ENCODE results near the gene PAGE4.

Gene PAGE4

DNA sequence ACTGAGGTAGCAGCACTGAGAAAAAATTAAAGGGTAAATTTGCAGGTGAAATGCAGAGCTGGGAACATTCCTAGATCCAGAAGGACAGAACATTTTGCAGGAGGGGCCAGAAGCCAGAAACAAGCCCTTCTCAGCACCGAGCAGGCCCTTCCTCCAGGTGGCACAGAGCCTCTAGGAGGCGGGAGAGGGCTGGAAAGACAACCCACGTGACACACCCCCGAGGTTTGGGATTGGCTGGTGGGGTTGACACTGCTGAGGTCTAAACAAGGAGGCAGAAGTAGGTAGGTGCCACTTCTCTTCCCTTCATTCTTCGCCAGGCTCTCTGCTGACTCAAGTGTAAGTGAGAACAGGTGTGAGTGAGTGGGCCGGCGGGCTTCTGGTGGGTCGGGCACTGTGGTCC, at the start of gene PAGE4:
PAGE4 (plus strand) TSS at position 288 of the 400 bp plus-strand sequence. CDS start 1,126 bp downstream, outside the sequence.
- in situ Hi-C loops (cut with MboI; ENCODE audit: low sequenced_read_pairs) = no loop called here

- in situ Hi-C loops (cut with MboI; ENCODE audit: low sequenced_read_pairs) = no loop called here
Measured at GRCh38 chrX:49784747-49785280, 44.3 kb upstream of the PAGE4 start.

GRCh38 chrX:49792376-49792775, 36.7 kb upstream of the PAGE4 start:
- in situ Hi-C loops (cut with MboI; ENCODE audit: low sequenced_read_pairs) = no loop called here

- in situ Hi-C loops (cut with MboI; ENCODE audit: low sequenced_read_pairs) = no loop called here
Measured at GRCh38 chrX:49793686-49794085, 35.4 kb upstream of the PAGE4 start.

DNA sequence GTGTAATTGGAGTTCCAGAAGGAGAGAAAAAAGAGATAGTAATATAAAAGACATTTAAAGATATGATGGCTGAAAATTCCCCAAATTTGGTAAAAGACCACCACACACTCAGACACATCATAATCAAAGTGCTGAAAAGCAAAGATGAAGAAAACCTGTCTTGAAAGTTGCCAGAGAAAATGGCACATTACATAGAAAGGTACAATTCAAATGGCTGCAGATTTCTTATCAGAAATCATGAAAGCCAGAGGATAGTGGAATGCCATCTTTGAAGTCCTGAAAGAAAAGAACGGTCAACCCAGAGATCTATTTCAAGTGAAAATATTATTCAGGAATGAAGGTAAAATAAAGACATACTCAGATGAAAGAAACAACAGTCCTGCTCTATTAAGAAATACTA, 29.3 kb upstream of the PAGE4 start:
- in situ Hi-C loops (cut with MboI; ENCODE audit: low sequenced_read_pairs) = no loop called here

- in situ Hi-C loops (cut with MboI; ENCODE audit: low sequenced_read_pairs) = no loop called here
Measured at GRCh38 chrX:49809891-49810632, 19.0 kb upstream of the PAGE4 start.

- in situ Hi-C loops (cut with MboI; ENCODE audit: low sequenced_read_pairs) = no loop called here
Measured at GRCh38 chrX:49812177-49812576, 16.9 kb upstream of the PAGE4 start.

DNA sequence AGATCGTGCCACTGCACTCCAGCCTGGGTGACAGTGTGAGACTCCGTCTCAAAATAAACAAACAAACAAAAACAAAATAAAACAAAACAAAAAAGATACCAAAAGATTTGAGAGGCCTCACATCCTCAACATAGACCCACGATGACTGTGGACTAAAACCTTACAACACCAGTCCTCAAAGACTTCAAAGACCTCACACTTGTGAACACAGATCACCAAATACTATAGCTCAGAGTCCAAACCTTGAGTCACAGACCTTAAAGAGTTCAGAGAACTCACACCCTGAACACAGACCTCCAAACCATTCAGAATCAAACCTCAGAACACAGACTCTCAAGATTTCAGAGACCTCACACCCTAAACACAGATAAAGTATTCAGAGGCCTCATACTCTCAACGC, 12.7 kb upstream of the PAGE4 start:
- in situ Hi-C loops (cut with MboI; ENCODE audit: low sequenced_read_pairs) = no loop called here

DNA sequence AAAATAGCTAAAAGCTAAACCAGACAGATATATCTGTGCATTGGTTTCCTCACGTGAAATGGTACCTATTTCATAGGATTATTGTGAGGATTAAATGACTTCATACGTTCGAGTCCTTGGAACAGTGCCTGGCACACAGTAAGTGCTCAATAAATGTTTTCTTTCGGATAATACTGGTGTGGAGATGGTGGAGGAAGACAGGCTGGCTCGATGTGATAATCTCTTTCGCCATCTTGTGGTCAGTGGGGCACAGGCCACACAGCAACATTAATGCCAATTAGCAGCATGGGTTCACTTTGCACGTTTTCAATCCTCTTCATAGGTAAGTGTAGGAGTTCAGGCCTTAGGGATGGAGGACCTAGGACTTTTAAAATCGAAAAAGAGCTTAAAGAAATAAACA, 9.3 kb downstream of the PAGE4 start:
- in situ Hi-C loops (cut with MboI; ENCODE audit: low sequenced_read_pairs) = no loop called here

DNA sequence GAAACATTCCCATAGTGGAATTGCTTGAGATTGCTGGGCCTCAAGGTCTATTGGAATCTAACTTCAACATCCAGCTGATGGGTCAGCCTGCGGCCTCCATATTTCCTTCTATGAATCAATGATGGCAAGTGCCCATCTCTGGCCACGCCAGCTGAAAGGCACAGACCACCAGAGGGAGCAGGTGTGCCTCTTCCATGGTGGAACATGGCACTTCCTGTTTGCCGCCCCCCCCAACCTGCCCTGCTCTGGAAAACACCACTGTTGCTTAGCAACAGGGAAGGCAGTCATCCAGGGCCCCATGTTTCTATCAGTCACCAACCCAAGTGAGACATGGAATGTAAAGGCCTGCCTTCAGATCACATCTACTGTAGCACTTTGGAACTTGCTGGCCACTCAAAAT, 11.6 kb downstream of the PAGE4 start:
- in situ Hi-C loops (cut with MboI; ENCODE audit: low sequenced_read_pairs) = no loop called here

- in situ Hi-C loops (cut with MboI; ENCODE audit: low sequenced_read_pairs) = no loop called here
Measured at GRCh38 chrX:49842621-49843020, 13.5 kb downstream of the PAGE4 start.

DNA sequence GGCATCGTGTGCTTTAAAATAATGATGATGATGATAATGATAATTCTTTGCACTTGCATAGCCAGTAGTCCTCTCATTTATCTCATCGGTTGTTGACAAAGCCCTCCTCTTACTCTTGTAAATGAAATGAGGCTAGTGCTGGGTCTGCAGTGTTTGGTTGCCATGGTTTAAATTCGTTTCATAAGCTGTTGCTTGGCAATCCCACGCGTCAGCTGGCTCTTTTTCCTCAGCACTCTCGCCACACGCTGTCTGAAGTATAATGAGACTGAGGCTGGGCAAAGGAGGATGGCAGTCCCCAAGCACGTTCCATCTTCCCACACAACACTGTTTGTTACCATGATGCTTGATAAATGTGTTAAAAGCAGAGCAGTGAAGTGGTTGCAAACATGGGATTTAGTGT, 15.5 kb downstream of the PAGE4 start:
- in situ Hi-C loops (cut with MboI; ENCODE audit: low sequenced_read_pairs) = no loop called here

DNA sequence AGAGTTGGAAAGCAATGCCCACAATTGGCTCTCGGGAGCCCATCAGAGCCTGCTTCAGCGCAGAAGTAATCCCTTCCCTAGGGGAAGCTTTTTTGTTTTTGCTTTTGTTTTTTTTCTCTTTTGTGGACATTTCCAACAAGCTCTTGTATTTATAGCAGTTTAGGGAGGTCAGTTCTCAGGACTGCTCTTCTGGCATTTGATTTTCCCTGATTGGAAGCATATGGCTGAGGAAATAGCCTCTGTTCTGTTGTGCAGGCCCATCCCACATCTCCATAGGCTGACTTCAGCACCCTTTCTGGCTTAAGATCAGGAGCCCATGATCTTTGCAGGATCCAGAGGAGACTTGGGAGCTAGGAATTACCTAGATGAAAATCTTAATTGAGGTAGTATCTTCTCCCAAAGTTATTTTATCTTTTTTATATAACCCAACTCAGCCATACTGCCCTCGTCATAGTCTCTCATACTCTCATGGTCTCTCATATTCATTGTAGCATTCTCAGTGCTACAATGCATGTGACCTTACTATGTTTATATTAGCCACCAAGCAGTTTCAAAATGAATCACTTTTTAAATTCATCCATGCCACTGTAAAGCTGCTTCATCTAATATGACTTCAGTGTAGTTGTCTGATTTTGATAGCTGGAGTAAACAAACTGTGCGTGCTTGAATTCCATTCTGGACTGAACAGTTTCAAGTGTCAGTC, 16.7 kb downstream of the PAGE4 start:
- in situ Hi-C loops (cut with MboI; ENCODE audit: low sequenced_read_pairs) = no loop called here

DNA sequence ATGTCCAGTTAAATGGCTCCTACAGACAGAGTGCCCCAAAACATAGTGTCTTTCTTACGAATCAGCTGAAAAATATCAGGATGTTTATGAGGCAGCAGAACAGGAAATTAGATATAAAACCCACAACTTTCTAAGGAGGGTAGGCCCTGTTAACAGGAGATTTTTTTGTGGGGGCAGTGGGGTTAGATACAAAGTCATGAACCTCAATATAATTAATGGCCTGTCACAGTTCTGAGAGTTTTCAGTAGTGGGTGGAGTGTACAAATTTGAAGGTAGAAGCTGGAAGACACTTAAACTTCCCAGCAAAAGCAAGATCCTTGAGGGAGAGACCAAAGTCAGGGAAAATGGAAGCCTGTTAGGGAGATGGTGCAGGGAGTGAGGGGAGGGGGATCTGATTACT, 17.4 kb downstream of the PAGE4 start:
- in situ Hi-C loops (cut with MboI; ENCODE audit: low sequenced_read_pairs) = no loop called here

- in situ Hi-C loops (cut with MboI; ENCODE audit: low sequenced_read_pairs) = no loop called here
Measured at GRCh38 chrX:49848275-49848674, 19.2 kb downstream of the PAGE4 start.

DNA sequence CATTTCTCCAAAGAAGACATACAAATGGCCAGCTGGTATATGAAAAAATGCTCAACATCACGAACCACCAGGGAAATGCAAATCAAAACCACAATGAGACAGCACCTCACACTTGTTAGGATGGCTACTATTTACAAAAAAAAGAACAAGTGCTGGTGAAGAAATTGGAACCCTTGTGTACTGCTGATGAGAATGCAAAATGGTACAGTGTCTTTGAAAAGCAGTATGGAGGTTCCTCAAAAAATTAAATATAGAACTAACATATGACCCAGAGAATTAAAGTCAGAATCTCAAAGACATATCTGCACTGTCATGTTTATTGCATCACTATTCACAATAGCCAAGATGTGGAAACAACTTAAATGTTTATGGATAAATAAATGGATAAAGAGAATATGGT, 20.9 kb downstream of the PAGE4 start:
- in situ Hi-C loops (cut with MboI; ENCODE audit: low sequenced_read_pairs) = no loop called here

GRCh38 chrX:49853661-49854060, 24.6 kb downstream of the PAGE4 start:
- in situ Hi-C loops (cut with MboI; ENCODE audit: low sequenced_read_pairs) = no loop called here

DNA sequence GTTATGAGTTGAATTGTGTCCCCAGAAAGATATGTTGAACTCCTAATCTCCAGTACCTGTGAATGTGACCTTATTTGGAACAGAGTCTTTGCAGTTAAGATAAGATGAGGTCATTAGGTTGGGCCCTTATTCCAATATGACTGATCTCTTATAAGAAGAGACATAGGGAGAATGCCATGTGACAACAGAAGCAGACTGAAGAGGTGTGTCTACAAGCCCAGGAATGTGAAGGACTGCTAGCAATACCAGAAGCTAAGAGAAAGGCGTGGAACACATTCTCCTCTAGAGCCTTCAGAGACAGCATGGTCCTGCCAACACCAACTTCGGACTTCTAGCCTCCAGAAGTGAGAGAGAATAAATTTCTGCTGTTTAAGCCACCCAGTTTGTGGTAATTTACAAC, 27.7 kb downstream of the PAGE4 start:
- in situ Hi-C loops (cut with MboI; ENCODE audit: low sequenced_read_pairs) = no loop called here

DNA sequence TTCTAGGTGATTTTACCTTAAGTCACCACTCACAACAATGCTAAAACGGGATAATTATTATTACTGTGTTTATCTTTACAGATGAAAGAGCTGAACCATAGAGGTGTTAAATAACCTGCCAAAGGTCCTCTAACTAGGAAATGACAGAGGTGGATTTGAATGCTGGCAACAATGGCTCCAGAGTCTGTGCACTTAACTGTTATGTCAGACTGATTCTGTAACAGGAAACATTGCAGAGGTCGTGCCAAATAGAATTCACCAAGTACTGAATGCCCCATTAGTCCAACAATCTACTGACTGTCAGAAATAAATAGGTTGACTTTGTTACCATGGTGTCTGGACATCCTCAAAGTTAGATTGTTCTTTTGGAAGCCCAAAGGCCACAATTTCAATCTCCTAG, 29.2 kb downstream of the PAGE4 start:
- in situ Hi-C loops (cut with MboI; ENCODE audit: low sequenced_read_pairs) = no loop called here

DNA sequence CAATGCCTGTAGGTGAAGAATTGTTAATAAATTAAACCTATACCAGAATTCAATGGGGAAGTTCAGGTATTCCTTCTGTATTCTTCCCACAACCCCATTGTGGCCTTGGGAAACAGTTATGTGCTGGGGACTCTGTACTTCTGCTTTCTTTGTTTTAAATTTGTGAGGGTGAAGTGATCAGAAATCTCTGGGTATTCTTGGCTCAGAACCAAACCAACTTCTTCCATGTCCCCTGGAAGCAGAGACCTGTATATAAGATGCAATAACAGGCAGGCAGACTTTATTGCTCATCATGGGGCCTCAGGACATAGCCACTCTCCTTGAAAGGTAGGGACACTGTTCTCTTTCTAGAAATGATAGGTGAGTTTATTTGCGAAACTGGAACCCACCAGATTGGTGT, 30.4 kb downstream of the PAGE4 start:
- in situ Hi-C loops (cut with MboI; ENCODE audit: low sequenced_read_pairs) = no loop called here

DNA sequence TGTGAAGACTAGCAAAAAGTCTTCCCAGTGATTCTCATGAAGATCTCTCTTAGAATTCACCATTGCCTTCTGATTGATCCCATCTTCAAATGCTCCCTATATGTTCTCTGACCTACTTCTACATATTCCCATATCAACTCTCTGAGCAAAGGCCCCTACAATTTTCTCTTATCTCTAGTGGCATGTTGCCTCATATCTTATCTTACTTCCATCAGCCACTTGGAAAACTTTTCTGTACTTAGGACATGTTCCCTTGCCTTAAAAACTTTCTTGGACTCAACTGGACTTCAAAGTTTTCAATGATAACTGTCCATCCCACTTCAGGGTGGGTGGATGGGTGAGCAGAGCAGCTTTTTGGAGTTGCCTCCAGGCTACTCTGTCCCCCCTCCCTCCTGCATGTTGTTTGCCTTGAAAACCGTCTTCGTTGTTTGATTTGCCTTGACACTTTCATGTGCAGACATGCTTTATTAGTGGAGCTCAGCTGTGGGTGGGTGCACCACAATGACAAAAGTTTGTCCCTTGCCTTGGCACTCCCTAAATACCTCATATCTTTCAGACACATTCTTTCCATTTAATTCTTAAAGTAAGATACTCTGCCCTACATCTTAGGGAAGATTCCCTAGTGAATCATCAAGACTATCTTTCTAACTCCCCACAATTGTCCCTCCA, 31.9 kb downstream of the PAGE4 start:
- in situ Hi-C loops (cut with MboI; ENCODE audit: low sequenced_read_pairs) = no loop called here

GRCh38 chrX:49862093-49862492, 33.0 kb downstream of the PAGE4 start:
- in situ Hi-C loops (cut with MboI; ENCODE audit: low sequenced_read_pairs) = no loop called here
